HepG2 (cell line): Measurements from ENCODE around the gene SOCS3. TPM values are rescaled to one million over a fixed set of nuclear protein-coding genes. Genes with fewer than 3 reads are reported as not detected.

Source experiments
- AHR ChIP-seq: IDR thresholded peaks from 2 replicates; pipeline ENCODE4 v1.6.1; 2018; ENCODE audit warnings: missing genetic modification reagents, missing compliant biosample characterization
- DMTF1 ChIP-seq: sonication (generic); formaldehyde crosslinking; IDR thresholded peaks from 2 replicates; pipeline ENCODE4 v1.4.0; 2020; ENCODE audit warnings: mild to moderate bottlenecking, missing genetic modification reagents
- SOX5 ChIP-seq: IDR thresholded peaks from 2 replicates; pipeline ENCODE4 v1.6.1; 2016; ENCODE audit warnings: borderline replicate concordance
- THRA ChIP-seq: sonication (generic); formaldehyde crosslinking; IDR thresholded peaks from 2 replicates; pipeline ENCODE4 v1.4.0; 2020; ENCODE audit warnings: missing genetic modification reagents, borderline replicate concordance
- ZIK1 ChIP-seq: sonication (generic); formaldehyde crosslinking; IDR thresholded peaks from 2 replicates; pipeline ENCODE4 v1.5.0; 2020; ENCODE audit warnings: mild to moderate bottlenecking, low read depth, missing genetic modification reagents, borderline replicate concordance
- ZNF224 ChIP-seq: sonication (generic); formaldehyde crosslinking; IDR thresholded peaks from 2 replicates; pipeline ENCODE4 v1.5.0; 2020; ENCODE audit warnings: mild to moderate bottlenecking, missing genetic modification reagents
- ZNF280B ChIP-seq: sonication (generic); formaldehyde crosslinking; IDR thresholded peaks from 2 replicates; pipeline ENCODE4 v1.5.0; 2020; ENCODE audit warnings: missing genetic modification reagents, mild to moderate bottlenecking, borderline replicate concordance
- ZNF503 ChIP-seq: sonication (generic); formaldehyde crosslinking; IDR thresholded peaks from 2 replicates; pipeline ENCODE4 v1.4.0; 2020; ENCODE audit warnings: missing genetic modification reagents
- ZNF614 ChIP-seq: IDR thresholded peaks from 2 replicates; pipeline ENCODE4 v1.6.1; 2018; ENCODE audit warnings: missing biosample characterization, missing genetic modification reagents, inconsistent platforms, borderline replicate concordance
- ZNF615 ChIP-seq: sonication (generic); formaldehyde crosslinking; IDR thresholded peaks from 2 replicates; pipeline ENCODE4 v1.5.0; 2020; ENCODE audit warnings: mild to moderate bottlenecking, missing genetic modification reagents, borderline replicate concordance
- ZNF878 ChIP-seq: sonication (generic); formaldehyde crosslinking; IDR thresholded peaks from 2 replicates; pipeline ENCODE4 v1.8.1; 2023; ENCODE audit warnings: mild to moderate bottlenecking, missing genetic modification reagents, moderate library complexity
- polyA plus RNA-seq, 8 experiments: library from polyadenylated mRNA; depleted of rRNA in 3 of 8; stranded (reverse) in 7 of 8; unstranded in 1 of 8; fragments of >200 nt; fragmentation: Illumina TruSeq in 4 of 8; extraction: Trizol in 4 of 8; gene quantifications; 2 replicates each; pipeline versions ENCODE4 v1.2.1 to v1.2.3, GENCODE V29; 2011 to 2016; ENCODE audit warnings: low read depth in 4 of 8, missing spikeins in 1 of 8, mixed read lengths in 1 of 8; ENCODE audit not compliant: insufficient read depth in 1 of 8
- total RNA-seq, 5 experiments: library from RNA; depleted of rRNA; stranded (reverse); fragments of >200 nt; fragmentation: Illumina TruSeq; extraction: Trizol; gene quantifications; 2 replicates each; pipeline ENCODE4 v1.2.3, GENCODE V29; 2016; ENCODE audit warnings: low read depth in 1 of 5

The SOCS3 gene
- total and polyA plus RNA-seq, 2 of the 13 experiments (the other 11 are each of a cell fraction or from before 2014, with no cell fraction given) = 0.77 to 2.4 TPM

GRCh38 chr17:78365561-78366108, 5.8 kb upstream of the SOCS3 start (continued):
- TF ChIP-seq ZNF878 (CRISPR knock-in tag) = no peak
- TF ChIP-seq ZIK1 (CRISPR knock-in tag) = no peak
- TF ChIP-seq AHR (CRISPR knock-in tag) = no peak
- peak; percentile 57; the same call in 1 of the 2 replicates for TF ChIP-seq ZNF280B (CRISPR knock-in tag)
- no peak for TF ChIP-seq ZNF614 (CRISPR knock-in tag)
- no peak for TF ChIP-seq ZNF615
- TF ChIP-seq SOX5 (CRISPR knock-in tag) = peak; percentile 99
- peak; percentile 59; the same call in 1 of the 2 replicates for TF ChIP-seq THRA (CRISPR knock-in tag)
- TF ChIP-seq ZNF224 = peak; percentile 75; the same call in 1 of the 2 replicates
- 0 out of 2 replicates have a peak, but pooled peaks have one; percentile 30 for TF ChIP-seq ZNF503 (CRISPR knock-in tag)
- no peak for TF ChIP-seq DMTF1 (CRISPR knock-in tag)
